ENCODE measurements around the gene PWP1.

The PWP1 gene

GRCh38 chr12:107666009-107666408, 19.6 kb upstream of the PWP1 start:
- in situ Hi-C loops (cut with MboI; ENCODE audit: low pct_unique_long_range_greater_than_20kb, low sequenced_read_pairs, unreplicated experiment), result no loop called here
- DNase-seq (ENCODE audit: low spot score), result no peak
- no peak for TF ChIP-seq CTCF (IDR thresholded peaks at IDR 0.05; ENCODE audit: extremely low read depth, insufficient read depth, missing control alignments)

- no peak for TF ChIP-seq CTCF (IDR thresholded peaks at IDR 0.05; ENCODE audit: extremely low read depth, insufficient read depth, missing control alignments)
- no peak for DNase-seq (ENCODE audit: low spot score)
- in situ Hi-C loops (cut with MboI; ENCODE audit: low pct_unique_long_range_greater_than_20kb, low sequenced_read_pairs, unreplicated experiment), result no loop called here
Measured at GRCh38 chr12:107667464-107667863, 18.1 kb upstream of the PWP1 start.

- no peak for TF ChIP-seq CTCF (IDR thresholded peaks at IDR 0.05; ENCODE audit: extremely low read depth, insufficient read depth, missing control alignments)
- in situ Hi-C loops (cut with MboI; ENCODE audit: low pct_unique_long_range_greater_than_20kb, low sequenced_read_pairs, unreplicated experiment), result no loop called here
- no peak for DNase-seq (ENCODE audit: low spot score)
Measured at GRCh38 chr12:107668320-107669098, 17.1 kb upstream of the PWP1 start.

- in situ Hi-C loops (cut with MboI; ENCODE audit: low pct_unique_long_range_greater_than_20kb, low sequenced_read_pairs, unreplicated experiment), result no loop called here
- DNase-seq (ENCODE audit: low spot score), result no peak
- no peak for TF ChIP-seq CTCF (IDR thresholded peaks at IDR 0.05; ENCODE audit: extremely low read depth, insufficient read depth, missing control alignments)
Measured at GRCh38 chr12:107669946-107670345, 15.7 kb upstream of the PWP1 start.

GRCh38 chr12:107670999-107671643, 14.5 kb upstream of the PWP1 start:
- peak; percentile 34 for DNase-seq (ENCODE audit: low spot score)
- in situ Hi-C loops (cut with MboI; ENCODE audit: low pct_unique_long_range_greater_than_20kb, low sequenced_read_pairs, unreplicated experiment), result no loop called here
- TF ChIP-seq CTCF (IDR thresholded peaks at IDR 0.05; ENCODE audit: extremely low read depth, insufficient read depth, missing control alignments), result peak; percentile 86

GRCh38 chr12:107677671-107678070, 7.9 kb upstream of the PWP1 start:
- in situ Hi-C loops (cut with MboI; ENCODE audit: low pct_unique_long_range_greater_than_20kb, low sequenced_read_pairs, unreplicated experiment), result no loop called here
- TF ChIP-seq CTCF (IDR thresholded peaks at IDR 0.05; ENCODE audit: extremely low read depth, insufficient read depth, missing control alignments), result no peak

More at GRCh38 chr12:107677671-107678070, 7.9 kb upstream of the PWP1 start:
- no peak for DNase-seq (ENCODE audit: low spot score)
